Left forelimb (tissue), 1 donor: Measurements from ENCODE around the gene ZFHX3.

Source experiments
- DNase-seq: peaks from one replicate; pipeline ENCODE4 v3.0.0-alpha.2; 2018; ENCODE audit warnings: low spot score

The ZFHX3 gene

GRCh38 chr16:72974142-72974769 is 73.7 kb downstream of the ZFHX3 start:
- no peak for DNase-seq

DNA sequence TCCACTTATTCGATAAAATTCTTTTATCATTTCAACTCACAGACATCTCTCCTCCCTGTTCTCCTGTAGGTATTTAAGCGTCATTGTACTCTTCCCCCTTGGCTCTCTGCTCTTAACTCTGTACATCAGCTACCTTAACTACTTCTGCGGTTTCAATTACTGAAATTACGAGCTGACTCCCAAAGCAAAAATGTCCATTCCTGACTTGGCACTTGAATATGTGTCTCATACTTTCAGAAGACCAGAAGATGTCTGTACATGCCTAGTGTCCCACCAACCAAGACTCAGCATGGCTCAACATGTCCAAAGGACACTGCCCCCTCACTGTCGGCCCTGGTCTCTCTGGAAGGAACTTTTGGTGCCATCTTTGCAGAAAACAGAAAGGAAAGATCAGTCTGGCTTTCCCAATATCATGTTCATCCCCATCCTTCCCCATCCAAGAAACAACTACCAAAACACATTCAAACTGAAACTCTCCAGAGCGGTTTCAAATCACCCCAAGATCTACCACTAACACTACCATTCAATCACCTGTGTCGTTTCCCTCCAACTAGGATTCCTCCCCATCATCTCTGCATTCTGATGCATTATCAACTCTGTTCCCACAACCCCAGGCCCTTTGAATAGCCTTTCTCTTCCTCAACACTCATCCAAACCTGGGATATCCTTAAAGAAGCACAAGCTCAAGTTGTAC is 74.9 kb downstream of the ZFHX3 start:
- no peak for DNase-seq

DNA sequence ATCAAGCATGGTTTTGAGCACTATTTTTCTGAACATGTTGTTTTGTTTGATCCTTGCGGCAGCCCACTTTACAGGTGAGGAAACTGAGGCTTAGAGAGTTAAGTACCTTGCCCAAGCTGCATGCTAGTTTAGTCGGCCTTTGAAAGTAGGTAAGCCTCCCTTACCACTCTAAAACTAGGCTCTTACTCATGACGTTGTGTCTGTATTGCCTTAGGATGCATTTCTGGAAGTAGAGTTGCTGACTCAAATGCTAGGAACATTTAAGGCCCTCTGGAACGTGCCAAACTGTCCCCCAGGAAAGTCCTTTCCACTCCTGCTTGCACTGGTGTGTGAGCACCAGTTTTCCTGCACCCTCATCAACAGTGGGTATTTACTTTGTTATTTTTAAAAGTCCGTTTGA is 76.6 kb downstream of the ZFHX3 start:
- no peak for DNase-seq

- DNase-seq: no peak
Measured at GRCh38 chr16:72970656-72971055, 77.3 kb downstream of the ZFHX3 start.

DNA sequence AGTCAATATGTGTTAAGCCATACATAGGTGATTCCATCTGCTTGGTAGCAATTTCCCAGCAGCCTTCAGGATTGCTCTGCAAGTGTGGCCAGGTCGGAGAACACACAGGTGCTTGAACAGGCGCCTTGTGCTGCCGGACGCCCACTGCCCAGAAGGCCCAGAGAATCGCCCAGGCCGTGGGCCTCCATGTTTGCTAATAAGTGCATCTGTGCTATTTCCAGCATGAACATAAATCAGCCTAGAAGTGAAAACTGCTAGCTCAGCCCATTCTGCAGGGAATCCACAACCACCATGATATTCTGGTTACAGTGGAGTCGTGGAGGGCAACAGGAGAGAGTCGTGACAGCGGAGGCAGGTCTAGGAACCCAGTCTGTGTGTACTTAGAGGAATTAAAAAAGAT is 78.1 kb downstream of the ZFHX3 start:
- no peak for DNase-seq

DNA sequence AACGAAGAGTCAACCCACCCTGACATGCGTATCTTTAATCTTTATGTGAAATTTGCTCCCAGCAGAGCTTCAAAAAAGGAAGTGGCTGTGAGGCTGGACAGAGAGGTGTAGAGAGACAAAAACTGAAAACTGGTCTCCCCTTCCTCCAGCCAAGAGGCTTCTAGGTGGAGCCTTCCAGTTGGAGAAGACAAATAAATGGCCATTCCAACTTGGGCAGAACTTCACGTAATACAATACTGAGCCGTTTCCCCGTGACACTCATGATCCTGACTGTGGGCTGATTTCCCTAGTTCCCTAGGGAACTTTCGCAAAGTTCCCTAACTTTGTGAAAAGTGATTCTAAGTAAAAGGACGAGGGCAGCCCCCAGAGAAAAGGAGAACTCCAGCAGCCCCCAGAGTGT is 78.8 kb downstream of the ZFHX3 start:
- DNase-seq: no peak

DNA sequence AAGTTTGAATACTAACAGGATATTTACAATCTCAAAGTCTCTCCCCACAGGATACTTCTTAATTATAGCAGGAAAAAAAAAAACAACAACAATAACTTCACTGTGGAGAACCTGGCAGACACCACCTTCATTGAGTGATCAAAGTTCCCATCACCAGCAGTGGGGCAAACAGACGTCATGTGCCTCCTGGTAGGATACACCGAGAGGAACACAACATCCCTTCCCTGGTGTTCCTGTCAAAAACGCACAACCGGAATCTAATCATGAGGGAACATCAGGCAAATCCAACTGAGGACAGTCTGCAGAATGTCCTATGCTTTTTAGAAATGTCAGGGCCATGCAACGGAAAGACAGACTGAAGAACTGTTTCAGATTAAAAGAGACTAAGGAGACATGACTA is 80.0 kb downstream of the ZFHX3 start:
- no peak for DNase-seq

GRCh38 chr16:72963533-72964315 is 84.2 kb downstream of the ZFHX3 start:
- no peak for DNase-seq

DNA sequence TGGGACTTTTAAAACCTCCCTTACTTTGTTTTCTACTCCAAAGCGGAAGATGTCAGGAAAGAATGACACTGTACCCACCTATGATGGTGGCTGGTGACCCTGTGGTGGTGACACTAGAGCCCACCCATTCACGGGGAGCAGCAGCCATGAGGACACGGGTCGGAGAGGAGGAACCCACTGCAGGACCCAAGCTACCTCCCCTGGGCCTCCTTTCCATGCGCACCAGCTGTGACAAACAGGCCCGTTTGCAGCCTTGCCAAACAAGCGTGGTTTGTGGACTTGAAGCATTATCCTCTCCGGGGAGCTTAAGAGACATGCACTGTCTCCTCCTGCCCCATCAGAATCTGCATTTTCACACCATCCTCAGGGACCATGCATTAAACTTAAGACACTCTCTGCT is 85.6 kb downstream of the ZFHX3 start:
- DNase-seq: no peak

DNA sequence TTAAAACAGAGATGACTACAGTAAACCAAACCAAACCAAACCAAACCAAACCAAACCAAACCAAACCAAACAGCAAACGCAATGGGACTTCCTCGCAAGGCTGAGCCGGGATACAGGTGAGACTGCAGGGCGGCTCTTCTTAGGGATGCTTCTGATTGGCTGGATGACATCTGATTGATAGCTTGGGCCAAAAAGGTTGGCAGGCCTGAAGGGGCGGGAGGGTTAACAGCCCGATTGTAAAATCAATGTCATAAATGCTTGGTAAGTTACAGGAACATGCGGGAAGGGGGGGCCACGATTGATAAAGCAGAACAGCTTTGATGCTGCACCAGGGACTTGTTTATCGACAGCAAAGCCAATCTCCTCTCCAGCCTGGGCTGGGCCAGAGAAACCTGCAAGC is 86.1 kb downstream of the ZFHX3 start:
- DNase-seq: no peak

- no peak for DNase-seq
Measured at GRCh38 chr16:72961115-72961832, 86.7 kb downstream of the ZFHX3 start.

- no peak for DNase-seq
Measured at GRCh38 chr16:72960101-72960500, 87.8 kb downstream of the ZFHX3 start.

DNA sequence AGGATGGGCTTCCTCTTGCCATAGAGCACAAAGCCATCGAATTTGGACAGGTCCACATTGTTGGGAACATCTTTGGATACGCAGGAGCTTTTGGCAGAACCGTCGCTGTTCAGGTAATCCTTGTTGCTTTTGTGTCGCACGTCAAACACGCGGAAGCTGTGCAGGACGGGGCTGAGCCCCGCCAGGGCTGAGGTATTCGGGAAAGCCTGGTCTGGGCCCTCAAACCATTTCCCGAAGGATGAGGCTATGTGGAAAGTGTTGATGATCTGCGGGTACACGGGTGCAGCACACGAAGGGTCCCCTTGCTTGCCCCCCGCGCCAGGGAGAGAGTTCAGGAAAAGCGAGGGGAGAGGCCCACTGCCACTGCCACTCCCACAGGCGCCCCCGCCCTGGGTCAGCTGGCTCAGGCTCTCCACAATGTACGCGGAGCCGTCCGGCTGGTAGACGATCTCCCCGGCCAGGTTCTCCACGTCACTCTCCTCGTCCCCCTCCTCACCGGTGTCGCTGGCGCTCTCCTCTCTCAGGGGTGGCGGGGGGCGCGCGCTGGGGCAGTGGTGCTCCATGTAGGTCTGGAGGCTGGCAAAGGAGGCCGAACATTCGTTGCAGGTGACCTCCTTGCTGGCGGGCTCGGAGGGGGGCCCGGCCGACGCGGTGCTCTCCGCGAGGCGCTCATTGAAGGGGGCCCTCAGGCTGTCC is 88.5 kb downstream of the ZFHX3 start:
- no peak for DNase-seq

- no peak for DNase-seq
Measured at GRCh38 chr16:72958522-72959076, 89.3 kb downstream of the ZFHX3 start.

DNA sequence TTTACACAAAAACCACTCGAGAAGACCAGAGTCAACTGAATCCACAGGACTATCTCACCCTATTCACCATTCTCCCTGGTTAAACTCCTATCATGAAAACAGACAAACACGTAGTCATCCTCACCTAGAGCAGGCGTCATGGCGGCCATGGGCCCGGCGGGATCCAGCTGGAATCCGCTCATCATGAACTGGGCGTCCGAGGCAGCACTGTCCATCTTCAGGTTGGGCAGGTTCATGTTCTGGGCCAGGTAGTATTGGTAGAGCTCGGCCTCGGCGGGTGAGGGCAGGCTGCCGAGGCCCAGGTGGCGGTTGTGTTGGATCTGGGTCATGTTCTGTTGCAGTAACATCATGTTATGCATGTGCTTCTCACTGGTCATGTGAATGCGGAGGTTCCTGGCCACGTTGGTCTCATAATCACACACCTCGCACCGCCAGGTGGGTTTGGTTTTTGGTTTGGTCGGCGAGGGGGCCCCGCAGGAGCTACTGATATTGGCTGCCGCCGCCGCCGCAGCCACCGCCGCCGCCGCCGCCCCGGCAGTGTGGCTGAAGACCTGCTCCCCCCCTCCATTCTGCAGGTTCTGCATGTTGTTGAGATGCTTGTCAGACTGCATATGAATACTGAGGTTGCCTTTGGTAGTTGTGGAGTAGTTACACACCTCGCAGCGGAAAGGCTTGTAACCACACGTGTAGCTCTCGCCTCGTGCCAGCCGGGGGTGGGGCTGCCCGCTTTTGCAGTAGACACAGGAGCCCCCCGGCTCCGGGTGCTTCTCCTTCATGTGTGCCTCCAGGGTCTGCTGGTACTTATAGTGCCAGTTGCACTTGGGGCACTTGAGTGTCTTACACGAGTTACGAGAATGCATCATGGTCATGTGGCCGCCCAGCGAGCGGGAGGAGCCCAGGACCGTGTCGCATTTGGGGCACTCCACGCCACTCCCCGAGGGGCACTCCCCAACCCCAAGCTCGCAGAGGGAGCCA is 90.3 kb downstream of the ZFHX3 start:
- DNase-seq: no peak

GRCh38 chr16:72956124-72957064 is 91.5 kb downstream of the ZFHX3 start:
- no peak for DNase-seq

- DNase-seq: no peak
Measured at GRCh38 chr16:72952811-72953271, 95.1 kb downstream of the ZFHX3 start.

DNA sequence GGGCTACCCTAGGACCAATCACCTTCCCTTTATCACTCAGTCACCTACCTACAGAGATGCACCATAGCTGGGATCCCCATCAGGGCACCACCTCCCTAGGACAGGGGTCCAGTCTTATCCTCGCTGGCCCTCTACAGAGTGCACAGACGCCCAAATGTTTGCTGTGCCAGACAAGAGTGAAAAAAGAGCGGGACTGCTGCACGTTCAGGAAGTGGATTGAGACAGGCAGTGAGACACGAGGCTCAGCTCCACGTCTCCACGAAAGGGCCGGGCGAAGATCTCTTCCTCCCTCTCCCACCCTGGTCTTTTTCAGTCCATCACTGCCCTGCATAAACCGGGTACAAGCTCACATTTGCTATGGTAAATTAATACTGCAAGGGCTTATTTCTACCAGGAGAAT is 95.5 kb downstream of the ZFHX3 start:
- no peak for DNase-seq

DNA sequence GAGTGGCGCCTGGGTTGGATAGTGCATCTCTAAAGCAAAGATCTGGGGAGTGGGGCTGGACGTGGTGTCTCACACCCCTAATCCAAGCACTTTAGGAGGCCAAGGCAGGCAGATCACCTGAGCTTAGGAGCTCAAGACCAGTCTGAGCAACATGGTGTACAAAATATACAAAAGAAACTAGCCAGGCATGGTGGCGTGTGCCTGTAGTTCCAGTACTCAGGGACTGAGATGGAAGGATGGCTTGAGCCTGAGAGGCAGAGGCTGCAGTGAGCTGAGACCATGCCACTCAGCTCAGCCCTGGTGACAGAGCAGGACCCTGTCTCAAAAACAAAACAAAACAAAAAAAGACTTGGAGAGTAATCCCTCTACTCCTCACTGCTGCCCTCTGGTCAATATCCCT is 96.0 kb downstream of the ZFHX3 start:
- no peak for DNase-seq
